KOPT-K1 (cell line): ENCODE measurements around the gene WBP11.

Experiments
- H3K27ac ChIP-seq: fragments of 200-600 bp; sonication (generic); 2 replicates; pipeline ENCODE4 v1.5.1; 2016; ENCODE audit warnings: antibody characterized with exemption, mild to moderate bottlenecking, low read depth, low read length; ENCODE audit not compliant: poor library complexity, severe bottlenecking
- H3K36me3 ChIP-seq: fragments of 200-600 bp; sonication (generic); 2 replicates; pipeline ENCODE4 v1.5.1; 2017; ENCODE audit warnings: antibody characterized with exemption, mild to moderate bottlenecking, low read length, moderate library complexity; ENCODE audit not compliant: insufficient read depth
- H3K9me3 ChIP-seq: fragments of 200-600 bp; sonication (generic); 2 replicates; pipeline ENCODE4 v1.5.1; 2017; ENCODE audit warnings: antibody characterized with exemption, low read length, mild to moderate bottlenecking; ENCODE audit not compliant: insufficient read depth, poor library complexity, severe bottlenecking

The WBP11 gene

DNA sequence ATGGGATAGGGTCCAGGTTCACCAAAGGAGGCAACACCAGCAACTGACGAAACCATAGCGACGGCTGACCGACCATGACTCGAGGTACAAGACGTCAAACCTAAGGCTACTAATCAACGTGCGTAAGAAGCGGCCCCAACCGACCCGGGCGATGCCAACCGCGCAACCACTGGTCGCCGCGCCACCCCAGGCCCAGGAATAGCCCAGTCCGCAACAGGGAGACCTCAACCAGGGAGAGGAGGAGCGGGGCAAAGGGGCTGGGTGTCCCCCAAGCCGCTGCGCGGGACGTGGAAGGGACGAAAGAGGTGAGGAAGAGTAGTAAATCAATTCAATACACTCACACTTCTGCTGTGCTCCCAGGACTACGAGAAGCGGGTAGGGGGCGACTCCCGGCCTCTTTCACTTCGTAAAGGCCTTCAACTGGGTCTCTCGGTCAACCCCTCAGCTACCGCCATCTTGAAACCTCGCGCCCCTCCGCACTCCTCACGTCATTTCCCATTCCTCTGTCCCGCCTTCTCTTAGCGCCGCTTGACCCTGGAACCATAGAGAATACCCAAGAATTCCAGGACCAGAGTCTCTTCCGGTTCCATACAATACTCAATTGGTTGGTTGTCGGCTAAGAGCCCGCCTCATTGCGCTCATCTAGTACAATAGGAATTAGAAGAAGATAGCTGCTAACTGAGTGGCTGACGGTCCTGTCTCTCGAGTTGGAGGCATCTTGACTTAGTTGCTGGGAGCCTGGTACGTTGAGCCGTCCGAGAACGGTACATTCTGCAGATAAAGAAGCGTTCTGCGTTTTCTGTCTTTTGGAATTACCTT lies at the start of gene WBP11, which contains the start of gene C12orf60:
WBP11 (minus strand) TSS at position 468 of the 819 bp plus-strand sequence. CDS start 2,095 bp downstream, outside the sequence.
C12orf60 (plus strand) TSS at position 660 of the 819 bp plus-strand sequence. CDS start 19,266 bp downstream, outside the sequence.
- Histone ChIP-seq H3K27ac (peak within 1 kb of the TSS; percentile 78), H3K36me3 (peaks cover 30% of the 10 kb centered on the region), H3K9me3 (no peaks in the 10 kb centered on the region)

DNA sequence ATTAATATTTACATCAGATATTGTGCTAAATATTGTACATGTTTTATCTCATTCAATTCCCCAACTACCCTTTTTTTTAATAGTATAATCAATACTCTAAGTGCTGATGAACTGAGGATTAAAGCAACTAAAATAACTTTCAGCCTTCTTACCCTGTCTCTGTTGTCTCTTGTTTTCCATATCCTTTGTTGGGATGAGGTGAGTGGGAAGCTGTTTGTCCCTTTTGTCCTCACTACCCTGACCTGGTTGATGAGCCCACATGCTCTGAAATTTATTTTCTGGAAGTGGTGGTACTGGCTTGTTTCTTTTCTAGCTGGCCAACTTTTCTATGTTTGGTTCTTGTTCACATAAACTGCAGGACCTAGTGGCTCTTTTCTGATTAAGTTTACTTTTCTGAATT lies 49.6 kb upstream of the WBP11 start:
- Histone ChIP-seq H3K9me3 (no peaks in the 10 kb centered on the region), H3K27ac (no peak overlapping the region), H3K36me3 (no peaks in the 10 kb centered on the region)

DNA sequence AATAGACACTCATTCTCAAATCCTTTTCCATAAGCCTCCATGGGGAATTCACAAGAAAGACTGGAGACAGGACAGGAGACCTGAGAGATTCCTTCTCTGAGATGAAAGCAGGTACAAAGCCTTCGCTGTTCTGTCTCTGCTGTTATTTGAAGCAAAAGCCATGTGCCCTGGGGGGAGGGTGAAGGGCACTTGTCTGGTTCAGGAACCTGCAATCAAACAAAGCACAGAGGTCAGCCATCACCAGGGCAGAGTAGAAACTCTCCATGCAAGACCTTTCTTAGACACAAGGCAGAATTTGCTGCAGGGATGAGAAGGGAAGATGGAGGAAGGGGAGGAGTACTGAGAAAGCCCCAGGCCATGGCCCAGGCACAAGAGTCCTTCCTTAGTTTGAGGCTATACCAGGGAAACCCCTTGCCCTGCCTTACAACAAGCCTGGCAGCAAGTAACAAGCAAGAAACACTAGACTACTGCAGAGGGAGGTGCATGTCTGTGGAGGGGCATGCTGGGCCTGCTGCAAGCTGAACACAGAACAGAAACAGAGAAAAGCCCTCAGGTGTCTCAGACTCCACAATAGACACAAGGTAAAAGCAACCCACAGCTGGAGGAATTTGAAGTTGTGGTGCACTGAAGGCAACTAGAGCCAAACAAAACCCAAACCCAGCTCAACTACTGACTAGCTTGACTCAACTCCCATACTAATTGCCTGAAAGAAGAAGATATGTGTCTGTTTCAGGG lies 47.8 kb upstream of the WBP11 start:
- H3K36me3 ChIP-seq, result no peaks in the 10 kb centered on the region
- H3K27ac ChIP-seq, result no peak overlapping the region
- no peaks in the 10 kb centered on the region for H3K9me3 ChIP-seq

DNA sequence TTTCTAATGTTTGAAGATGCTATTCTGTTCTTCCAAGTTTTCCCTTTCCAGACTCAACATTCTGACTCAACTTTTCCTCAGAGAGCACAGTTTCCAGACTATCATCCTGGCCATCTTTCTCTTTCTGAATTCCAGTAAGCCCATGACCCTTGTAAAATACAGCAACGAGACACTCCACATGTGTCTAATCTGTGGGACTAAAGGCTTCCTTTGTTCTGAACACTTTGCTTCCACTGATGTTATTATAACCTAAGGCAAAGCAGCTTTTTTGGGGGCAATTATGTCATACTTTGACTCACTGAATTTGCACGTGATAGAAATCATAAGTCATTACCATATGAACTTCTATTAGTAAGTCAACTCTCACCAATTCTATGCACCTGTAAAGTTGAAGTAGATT lies 46.4 kb upstream of the WBP11 start:
- Histone ChIP-seq H3K27ac (no peak overlapping the region), H3K9me3 (no peaks in the 10 kb centered on the region), H3K36me3 (no peaks in the 10 kb centered on the region)

DNA sequence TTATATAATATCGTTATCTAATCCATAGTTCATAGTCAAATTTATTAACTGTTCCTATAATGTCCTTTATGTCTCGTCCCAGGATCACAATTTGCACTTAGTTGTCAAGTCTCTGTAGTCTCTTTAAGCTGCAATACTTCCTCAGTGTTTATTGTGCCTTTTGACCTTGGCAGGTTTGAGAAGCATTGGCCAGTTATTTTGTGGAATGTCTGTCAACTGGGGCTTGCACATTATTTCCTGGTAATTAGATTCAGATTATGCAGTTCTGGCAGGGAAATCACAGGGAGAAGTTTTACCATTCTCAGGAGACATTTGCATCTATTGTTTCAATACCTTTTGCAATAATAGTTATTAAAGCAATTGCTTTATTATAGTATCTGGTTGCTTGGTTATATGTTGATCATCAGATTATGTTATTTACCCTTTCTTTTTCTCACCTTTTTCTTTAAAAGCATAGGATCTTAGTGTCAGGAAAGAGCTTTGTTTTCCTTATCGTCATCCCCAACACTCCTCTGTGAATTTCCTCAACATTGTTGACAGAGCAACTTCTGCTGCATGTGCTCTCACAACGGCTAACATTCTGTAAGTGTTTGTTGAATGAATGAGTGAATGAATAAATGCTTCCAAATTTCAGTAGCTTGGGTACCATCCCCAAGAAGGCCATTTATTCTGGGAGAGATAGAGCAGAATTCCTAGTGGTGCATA lies 43.8 kb upstream of the WBP11 start:
- Histone ChIP-seq H3K9me3 (no peaks in the 10 kb centered on the region), H3K27ac (no peak overlapping the region), H3K36me3 (no peaks in the 10 kb centered on the region)

DNA sequence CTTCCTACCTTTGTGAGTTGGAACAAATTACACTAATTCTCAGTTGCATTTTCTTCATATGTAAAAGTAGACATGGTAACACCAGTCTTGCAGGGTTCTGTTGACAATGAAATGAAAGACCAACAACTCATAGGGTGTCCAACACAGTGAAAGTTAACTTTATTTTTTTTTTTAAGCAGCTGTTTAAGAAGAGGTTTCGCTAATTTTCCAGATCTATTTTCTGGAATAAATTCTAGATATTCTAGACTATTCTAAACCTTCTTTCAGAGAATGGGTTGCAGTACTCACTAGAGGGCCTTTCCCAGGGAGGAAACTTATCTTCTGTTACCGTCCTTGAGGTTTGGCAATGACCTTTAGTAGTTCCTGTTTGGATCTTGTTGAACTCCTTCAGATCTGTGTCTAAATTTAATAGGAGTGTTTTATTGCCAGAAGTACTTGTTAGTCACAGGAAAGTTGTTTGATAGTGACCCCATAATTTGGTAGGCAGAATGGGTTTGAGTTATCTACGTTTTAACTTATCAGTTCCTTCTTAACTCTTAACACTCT lies 42.8 kb upstream of the WBP11 start:
- Histone ChIP-seq H3K36me3 (no peaks in the 10 kb centered on the region), H3K9me3 (no peaks in the 10 kb centered on the region), H3K27ac (no peak overlapping the region)

DNA sequence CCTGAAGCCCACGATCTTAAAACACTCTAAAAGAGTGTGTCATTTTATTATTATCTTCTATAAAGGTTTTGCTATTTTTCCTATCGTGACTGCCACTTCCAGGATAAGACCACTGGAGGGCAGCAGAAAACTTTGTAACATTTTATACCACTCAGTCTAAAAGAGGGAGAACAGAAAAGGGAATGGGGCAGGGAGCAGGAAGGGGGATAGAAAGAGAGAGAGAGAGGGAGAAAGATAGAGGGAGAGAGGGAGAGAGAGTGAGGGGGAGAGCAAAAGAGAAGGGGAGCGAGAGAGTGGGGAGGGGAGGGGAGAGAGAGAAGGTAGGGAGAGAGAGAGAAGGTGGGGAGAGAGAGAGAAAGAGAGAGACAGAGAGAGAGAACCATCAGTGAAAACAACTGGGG lies 42.1 kb upstream of the WBP11 start:
- Histone ChIP-seq H3K27ac (no peak overlapping the region), H3K36me3 (no peaks in the 10 kb centered on the region)

DNA sequence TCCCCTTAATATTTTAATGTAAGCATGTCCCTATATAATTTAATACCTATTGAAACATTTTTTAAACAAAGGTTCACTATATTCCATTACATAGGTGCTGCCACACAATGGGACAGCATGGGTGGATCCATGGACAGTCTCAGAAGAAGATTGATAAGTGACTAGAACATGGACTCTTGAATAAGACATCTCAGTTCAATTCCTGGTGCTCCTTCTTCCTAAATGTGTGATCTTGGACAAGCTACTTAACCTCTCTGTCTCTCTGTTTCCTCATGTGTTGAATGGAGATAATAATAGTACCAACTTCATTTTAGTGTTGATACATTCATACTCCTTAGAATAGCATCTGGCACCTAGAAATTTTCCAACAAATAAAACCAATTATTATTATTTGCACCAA lies 41.1 kb upstream of the WBP11 start:
- H3K9me3 ChIP-seq, result no peaks in the 10 kb centered on the region
- H3K27ac ChIP-seq, result no peak overlapping the region
- no peaks in the 10 kb centered on the region for H3K36me3 ChIP-seq

More for the DNA sequence above, 42.1 kb upstream of the WBP11 start:
- no peaks in the 10 kb centered on the region for H3K9me3 ChIP-seq

DNA sequence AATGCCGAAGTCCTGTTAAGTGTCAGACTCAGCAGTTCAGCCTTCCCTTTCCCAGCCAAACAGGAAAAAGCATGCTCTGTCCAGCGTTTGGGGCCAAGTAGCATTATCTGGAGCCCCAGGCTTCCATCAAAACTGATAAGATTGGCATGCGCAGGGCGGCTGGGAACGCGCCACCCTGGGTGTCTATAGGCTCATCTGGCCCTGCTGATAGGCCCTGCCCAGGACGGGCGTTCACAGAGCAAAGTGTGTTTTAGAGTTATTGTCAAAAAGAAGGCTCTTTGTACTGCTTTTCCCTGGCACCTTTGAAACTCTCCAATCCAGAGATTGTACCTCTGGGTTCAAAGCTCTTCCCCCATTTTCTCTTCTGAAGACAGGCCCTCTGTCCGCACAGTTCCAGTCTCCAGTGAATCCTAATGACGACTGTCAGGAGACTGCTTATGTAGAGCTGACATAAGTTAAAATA lies 40.2 kb upstream of the WBP11 start, which contains the start of gene ART4:
ART4 (minus strand) TSS at position 102 of the 463 bp plus-strand sequence. CDS start 413 bp downstream, outside the sequence.
- H3K36me3 ChIP-seq, result no peaks in the 10 kb centered on the region
- no peak within 1 kb of the TSS for H3K27ac ChIP-seq
- no peaks in the 10 kb centered on the region for H3K9me3 ChIP-seq

DNA sequence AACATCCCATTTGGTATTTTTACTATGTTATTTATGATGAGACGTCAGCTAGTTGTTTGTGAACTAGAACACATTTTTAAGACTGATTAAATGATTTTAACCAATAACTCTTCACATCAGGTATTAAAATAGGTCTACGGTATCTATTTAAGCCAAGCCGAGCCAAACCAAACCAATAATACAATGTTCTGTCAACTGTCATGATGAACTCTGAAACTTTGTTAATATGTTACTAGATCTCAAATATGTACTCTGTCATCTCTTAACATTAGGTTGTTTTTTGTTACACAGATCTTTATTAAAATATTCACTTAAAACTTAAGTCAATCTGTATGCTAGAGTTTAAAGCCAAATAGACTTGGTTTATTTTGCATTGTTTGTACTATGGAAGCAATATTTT lies 39.0 kb upstream of the WBP11 start:
- H3K9me3 ChIP-seq, result no peaks in the 10 kb centered on the region
- no peaks in the 10 kb centered on the region for H3K36me3 ChIP-seq
- H3K27ac ChIP-seq, result no peak overlapping the region

DNA sequence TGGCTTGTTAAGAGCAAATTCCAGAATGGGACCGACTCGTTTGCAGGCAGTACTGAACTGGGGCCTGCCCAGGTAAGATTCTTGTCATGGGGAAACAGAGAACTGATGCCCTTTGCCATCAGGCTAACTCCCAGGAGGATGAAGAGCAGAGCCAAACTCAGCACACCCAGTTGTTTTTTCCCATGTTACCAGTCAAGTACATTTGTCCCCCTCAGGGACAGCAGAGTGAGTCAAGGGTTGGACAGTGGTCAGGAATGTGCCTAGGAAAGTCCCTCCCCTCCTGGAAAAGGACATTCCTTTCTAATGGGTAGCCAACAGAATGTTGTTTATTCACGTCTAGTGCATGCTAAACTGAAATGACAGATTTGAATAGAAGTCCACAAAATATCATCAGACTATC lies 38.5 kb upstream of the WBP11 start:
- H3K9me3 ChIP-seq, result no peaks in the 10 kb centered on the region
- no peaks in the 10 kb centered on the region for H3K36me3 ChIP-seq
- H3K27ac ChIP-seq, result no peak overlapping the region

DNA sequence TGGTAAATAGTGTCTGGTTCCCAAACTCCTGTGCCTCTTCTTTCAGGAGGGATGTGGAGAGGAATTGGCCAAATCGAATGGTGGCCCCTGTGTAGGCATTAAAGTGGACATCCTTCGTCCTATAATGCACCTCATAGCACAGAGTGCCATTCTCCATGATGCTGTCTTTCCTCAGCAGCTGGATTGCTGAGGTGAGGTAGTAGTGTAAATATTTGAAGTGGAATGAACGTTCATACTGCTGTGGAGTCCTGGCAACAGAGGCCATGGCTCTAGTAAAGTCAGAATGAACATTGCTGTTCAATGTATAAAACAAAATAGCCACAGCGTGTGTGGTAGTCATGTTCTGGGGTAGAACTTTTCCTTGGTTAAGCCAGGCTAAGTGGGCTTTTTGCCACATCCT lies 37.3 kb upstream of the WBP11 start:
- Histone ChIP-seq H3K9me3 (no peaks in the 10 kb centered on the region), H3K36me3 (no peaks in the 10 kb centered on the region), H3K27ac (no peak overlapping the region)

DNA sequence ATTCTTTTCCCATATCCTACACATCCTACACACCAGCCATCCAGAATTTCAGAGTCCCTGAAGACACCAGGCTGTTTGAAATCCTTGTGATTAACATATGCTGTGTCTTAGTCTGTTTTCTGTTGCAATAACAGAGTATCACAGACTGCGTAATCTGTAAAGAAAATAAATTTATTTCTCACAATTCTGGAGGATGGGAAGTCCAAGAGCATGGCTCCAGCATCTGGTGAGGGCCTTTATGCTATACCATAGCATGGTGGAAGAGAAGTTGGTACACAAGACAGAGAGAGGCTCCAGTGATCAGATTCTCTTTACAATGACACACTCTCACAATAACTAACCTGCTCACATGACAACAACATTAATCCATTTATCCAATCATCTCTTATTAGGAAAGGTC lies 36.0 kb upstream of the WBP11 start:
- Histone ChIP-seq H3K36me3 (no peaks in the 10 kb centered on the region), H3K9me3 (no peaks in the 10 kb centered on the region), H3K27ac (no peak overlapping the region)

DNA sequence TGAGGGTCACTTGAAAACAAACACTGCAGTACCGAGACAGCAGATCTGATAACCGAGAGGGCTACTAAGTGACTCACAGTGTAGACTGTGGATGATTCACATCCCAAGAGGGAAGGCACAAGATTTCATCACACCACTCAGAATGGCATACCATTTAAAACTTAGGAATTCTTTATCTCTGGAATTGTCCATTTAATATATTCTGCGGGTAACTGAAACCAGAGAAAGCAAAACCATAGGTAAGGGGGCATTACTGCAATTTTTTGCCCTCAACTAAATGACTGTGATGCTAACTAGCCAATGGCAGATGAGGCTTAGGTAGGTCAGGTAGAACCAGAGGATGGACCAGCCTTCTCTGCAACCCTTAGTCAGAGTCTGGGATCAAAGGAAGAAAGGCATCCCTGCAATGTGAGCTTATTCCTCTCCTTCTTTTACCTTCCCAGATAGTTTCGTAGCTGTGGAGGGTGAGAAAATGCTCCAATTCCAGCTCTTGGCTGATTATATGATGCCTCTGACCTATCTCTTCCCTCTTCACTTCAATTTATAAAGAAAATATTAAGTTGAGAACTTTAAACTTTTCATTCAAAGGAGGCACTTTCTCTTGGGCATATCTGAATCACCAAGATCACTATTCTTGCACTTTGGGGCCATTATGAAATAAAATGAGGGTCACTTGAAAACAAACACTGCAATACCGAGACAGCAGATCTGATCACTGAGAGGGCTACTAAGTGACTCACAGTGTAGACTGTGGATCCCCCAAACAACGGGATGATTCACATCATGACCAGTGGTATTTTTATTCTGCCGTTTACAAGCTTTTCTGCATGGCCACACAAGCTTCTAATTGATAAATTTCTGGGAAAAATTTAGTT lies 33.3 kb upstream of the WBP11 start:
- Histone ChIP-seq H3K36me3 (no peaks in the 10 kb centered on the region), H3K9me3 (no peaks in the 10 kb centered on the region), H3K27ac (no peak overlapping the region)
